A673 (cell line): ENCODE data around the gene PLEKHA6. TPM values are rescaled to one million over a fixed set of nuclear protein-coding genes. Genes with fewer than 3 reads are reported as not detected.

Source experiments
- BruUV-seq: library from RNA; stranded (reverse); fragments of 400-500 nt; replicated peaks from 2 replicates; lab custom pipeline; 2021; lab: Mats Ljungman, UMichigan
- CTCF ChIA-PET: fragments of 300-600 bp; sonication (Branson Sonifier 250); formaldehyde crosslinking; loops from one replicate; lab custom pipeline; 2022; ENCODE audit warnings: antibody characterized with exemption; lab: Charles Lee
- POLR2A ChIA-PET: fragments of 300-600 bp; sonication (Branson Sonifier 250); formaldehyde crosslinking; loops from one replicate; lab custom pipeline; 2022; ENCODE audit warnings: antibody characterized with exemption; ENCODE audit not compliant: low non-redundant PET; lab: Charles Lee
- DNase-seq: peaks from one replicate; pipeline ENCODE4 v3.0.0-alpha.2; 2015; ENCODE audit warnings: low spot score
- H3K27ac ChIP-seq: fragments of 200-600 bp; sonication (generic); 2 replicates; pipeline ENCODE4 v1.5.1; 2016; ENCODE audit warnings: mixed run types, low read depth, mild to moderate bottlenecking, mixed read lengths, antibody characterized with exemption, low read length; ENCODE audit not compliant: poor library complexity, severe bottlenecking
- H3K27me3 ChIP-seq: fragments of 200-600 bp; sonication (generic); replicated peaks from 2 replicates; pipeline ENCODE4 v1.6.1; 2017; ENCODE audit warnings: mixed run types, low read depth, mild to moderate bottlenecking, mixed read lengths, antibody characterized with exemption, low read length; ENCODE audit not compliant: insufficient read depth, poor library complexity
- H3K36me3 ChIP-seq: fragments of 200-600 bp; sonication (generic); 2 replicates; pipeline ENCODE4 v1.6.1; 2016; ENCODE audit warnings: mixed run types, mild to moderate bottlenecking, mixed read lengths, antibody characterized with exemption, low read length; ENCODE audit not compliant: insufficient read depth, poor library complexity, severe bottlenecking
- H3K4me1 ChIP-seq: fragments of 200-600 bp; sonication (generic); 2 replicates; pipeline ENCODE4 v1.6.1; 2017; ENCODE audit warnings: mixed run types, mild to moderate bottlenecking, mixed read lengths, antibody characterized with exemption, low read length; ENCODE audit not compliant: insufficient read depth, poor library complexity, severe bottlenecking
- H3K4me3 ChIP-seq: fragments of 200-600 bp; sonication (generic); 2 replicates; pipeline ENCODE4 v1.5.1; 2016; ENCODE audit warnings: low read depth, mixed run types, mild to moderate bottlenecking, mixed read lengths, low read length; ENCODE audit not compliant: poor library complexity, severe bottlenecking
- H3K9me3 ChIP-seq: fragments of 200-600 bp; sonication (generic); 2 replicates; pipeline ENCODE4 v1.6.1; 2016; ENCODE audit warnings: mixed run types, low read depth, mild to moderate bottlenecking, mixed read lengths, antibody characterized with exemption, low read length; ENCODE audit not compliant: poor library complexity, severe bottlenecking
- CTCF ChIP-seq: fragments of 300-800, 200-600 bp; sonication (generic); conservative IDR thresholded peaks from 2 replicates; pipeline ENCODE4 v1.5.1; 2017; ENCODE audit warnings: low read depth, mild to moderate bottlenecking, antibody characterized with exemption, low read length, moderate library complexity, mixed read lengths
- EZH2 ChIP-seq: fragments of 200-600 bp; sonication (generic); IDR thresholded peaks from 2 replicates; pipeline ENCODE4 v1.6.1; 2017; ENCODE audit warnings: borderline replicate concordance, low read depth, mild to moderate bottlenecking, mixed read lengths, antibody characterized with exemption, low read length; ENCODE audit not compliant: poor library complexity, severe bottlenecking
- intact Hi-C: fragments of 100-400 bp; cut with micrococcal nuclease; formaldehyde crosslinking; loops from one replicate; pipeline ENCODE4 v1.10.0; 2022; ENCODE audit not compliant: unreplicated experiment
- total RNA-seq: library from RNA; stranded (reverse); gene quantifications from 2 replicates; pipeline ENCODE4 v1.2.3, GENCODE V29; 2021

Gene PLEKHA6
- total RNA-seq, 1 experiment from 2014 or later, result 0.58 TPM

DNA sequence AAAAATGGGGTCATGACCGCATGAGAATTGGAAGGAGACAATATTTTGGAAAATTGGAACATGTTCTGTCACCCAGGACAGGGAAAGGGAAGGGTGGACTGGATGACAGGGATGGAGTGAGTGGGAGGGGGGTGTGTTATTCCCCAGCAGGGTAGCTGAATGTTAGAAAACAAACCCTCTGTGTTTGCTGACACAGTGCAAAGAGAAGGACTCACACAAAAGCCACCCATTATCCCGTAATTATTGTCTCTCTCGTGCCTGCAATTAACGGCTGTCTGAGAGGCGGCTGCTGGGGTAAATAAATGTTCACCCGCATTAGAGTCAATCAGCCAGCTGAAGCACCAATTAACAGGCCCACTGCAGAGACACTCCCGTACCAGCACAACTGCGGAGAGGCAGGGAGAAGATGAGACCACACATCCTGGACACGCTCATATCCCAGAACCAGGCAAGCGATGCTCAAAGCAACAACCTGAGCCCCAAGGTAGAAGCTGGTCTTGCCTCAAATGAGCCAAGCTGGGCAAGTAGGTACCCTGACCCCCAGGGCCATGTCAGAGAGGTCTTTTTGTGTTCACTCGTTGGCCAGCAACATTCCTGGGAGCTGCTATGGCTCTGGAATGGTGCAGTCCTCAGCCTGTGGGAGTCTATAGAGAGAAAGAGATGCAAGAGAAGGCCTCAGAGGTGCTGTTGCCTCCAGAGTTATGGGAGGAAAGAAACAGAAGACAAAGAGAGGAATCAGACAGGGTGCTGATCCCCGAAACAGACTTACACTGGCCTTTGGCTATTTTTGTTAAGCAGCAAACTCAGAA, 19.4 kb downstream of the PLEKHA6 start:
- Histone ChIP-seq H3K36me3 (no peaks in the 10 kb centered on the region), H3K4me1 (no peaks in the 10 kb centered on the region), H3K4me3 (no peak overlapping the region), H3K27me3 (peaks cover 21% of the 10 kb centered on the region), H3K27ac (no peak overlapping the region), H3K9me3 (no peaks in the 10 kb centered on the region)
- CTCF ChIA-PET, result interaction anchor here (0.8 kb wide), 1 partner anchor 82 kb away, joined by 3 read pairs; no protein-coding TSS in a partner anchor
- no TSS peak for BruUV-seq
- POLR2A ChIA-PET, result interaction anchor here (0.5 kb wide), 1 partner anchor 791 kb away, joined by 3 read pairs; no protein-coding TSS in a partner anchor
- intact Hi-C loops, result no loop called here
- no peak for TF ChIP-seq EZH2
- TF ChIP-seq CTCF, result no peak
- DNase-seq, result peak; percentile 62

DNA sequence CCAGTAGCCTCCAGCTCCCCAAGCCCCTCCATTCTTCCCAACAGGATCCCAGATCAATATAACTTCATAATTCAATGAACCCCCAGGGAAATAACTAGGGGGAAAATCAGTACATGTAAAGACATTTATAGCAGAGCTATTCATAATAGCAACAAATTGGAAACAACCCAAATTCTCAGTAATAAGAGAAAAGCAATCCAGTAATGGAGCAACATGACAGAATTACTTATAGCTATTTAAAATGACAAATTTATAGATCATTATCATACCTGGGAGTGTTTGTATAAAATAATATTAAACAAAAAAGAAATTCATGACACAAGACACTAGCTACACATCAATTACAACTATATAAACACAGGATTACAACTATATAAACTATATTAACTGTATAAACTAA, 20.2 kb downstream of the PLEKHA6 start:
- no peak overlapping the region for H3K4me3 ChIP-seq
- ChIA-PET POLR2A (interaction anchor here (0.5 kb wide), 1 partner anchor 792 kb away, joined by 3 read pairs; no protein-coding TSS in a partner anchor), CTCF (no interaction called here)
- intact Hi-C loops, result no loop called here
- no peaks in the 10 kb centered on the region for H3K4me1 ChIP-seq
- no peaks in the 10 kb centered on the region for H3K9me3 ChIP-seq
- no peak for DNase-seq
- no peak for TF ChIP-seq CTCF
- TF ChIP-seq EZH2, result no peak
- H3K27me3 ChIP-seq, result peaks cover 21% of the 10 kb centered on the region
- H3K27ac ChIP-seq, result no peak overlapping the region
- H3K36me3 ChIP-seq, result no peaks in the 10 kb centered on the region
- BruUV-seq, result no TSS peak

- Histone ChIP-seq H3K9me3 (no peaks in the 10 kb centered on the region), H3K36me3 (no peaks in the 10 kb centered on the region), H3K27me3 (peaks cover 21% of the 10 kb centered on the region), H3K4me1 (no peaks in the 10 kb centered on the region), H3K4me3 (no peak overlapping the region), H3K27ac (no peak overlapping the region)
- TF ChIP-seq CTCF (no peak), EZH2 (no peak)
- ChIA-PET POLR2A (no interaction called here), CTCF (no interaction called here)
- intact Hi-C loops, result no loop called here
- no peak for DNase-seq
- BruUV-seq, result no TSS peak
Observed at GRCh38 chr1:204338997-204339396, 20.7 kb downstream of the PLEKHA6 start.
